NCI-H345 (cell line): ENCODE results near the gene TNP1.

Experiments used
- DNase-seq: peaks from one replicate; lab custom pipeline; 2025; lab: John Stamatoyannopoulos, UW

The TNP1 gene

GRCh38 chr2:216873573-216873972 is 13.7 kb upstream of the TNP1 start:
- no peak for DNase-seq

DNA sequence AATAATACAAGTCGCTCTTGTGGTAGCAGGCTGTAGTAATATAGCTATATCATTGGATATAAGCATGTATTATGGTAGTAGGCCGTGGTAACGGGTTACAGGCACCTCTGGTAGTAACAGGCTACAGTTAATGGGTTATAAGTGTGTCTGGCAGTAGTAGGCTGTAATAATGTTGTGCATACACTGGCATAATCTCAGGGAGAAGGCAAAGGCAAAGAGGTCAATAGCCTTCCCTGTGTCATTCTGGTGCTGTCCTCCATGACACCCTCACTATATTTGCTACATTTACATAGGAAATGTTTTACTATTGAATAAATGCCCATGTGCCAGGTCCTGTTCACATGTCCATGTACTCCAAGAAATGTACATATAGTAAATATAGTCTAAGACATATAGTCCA is 12.8 kb upstream of the TNP1 start:
- no peak for DNase-seq

- DNase-seq = no peak
Observed at GRCh38 chr2:216872040-216872439, 12.2 kb upstream of the TNP1 start.

GRCh38 chr2:216871333-216871934 is 11.6 kb upstream of the TNP1 start:
- no peak for DNase-seq

DNA sequence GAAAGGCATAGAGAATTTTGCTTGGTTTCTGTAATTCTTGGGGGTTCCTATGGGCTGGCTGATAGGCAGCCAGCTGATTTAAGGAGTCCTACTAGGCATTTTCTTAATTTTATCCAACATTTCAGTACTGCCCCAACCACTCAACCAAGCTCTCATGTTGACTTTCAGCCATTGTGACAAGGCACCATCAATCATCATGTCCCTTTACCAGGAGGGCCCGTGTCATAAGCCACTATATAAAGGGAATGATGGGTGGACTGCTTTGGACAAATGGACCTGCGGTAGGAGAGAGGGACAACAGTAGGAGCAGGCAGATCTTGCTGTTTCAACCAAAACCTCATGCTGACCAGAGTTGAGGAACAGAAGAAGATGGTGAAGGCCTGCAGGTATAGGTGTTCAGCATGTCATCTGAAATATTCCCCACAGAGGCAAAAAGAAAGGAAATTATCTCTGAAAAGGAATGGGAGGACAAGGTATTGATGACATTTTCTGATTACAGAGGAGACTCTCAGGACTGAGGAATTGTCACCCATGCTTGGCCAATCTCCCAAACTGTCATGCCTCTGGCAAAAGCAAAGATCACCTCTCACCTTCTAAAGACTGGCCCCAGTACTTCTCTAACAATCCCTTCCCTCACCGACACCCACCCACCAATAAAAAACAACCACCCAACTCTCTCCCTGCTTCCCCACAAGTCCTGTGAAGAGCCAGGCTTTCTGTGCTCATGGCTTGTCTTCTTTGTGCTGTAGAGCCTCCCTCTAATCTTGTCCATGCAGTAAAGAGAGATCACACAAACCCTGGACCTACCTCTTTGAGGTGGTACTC is 10.9 kb upstream of the TNP1 start:
- no peak for DNase-seq

GRCh38 chr2:216866515-216867095 is 6.7 kb upstream of the TNP1 start:
- DNase-seq = no peak

- no peak for DNase-seq
Observed at GRCh38 chr2:216865658-216866057, 5.8 kb upstream of the TNP1 start.

GRCh38 chr2:216863946-216864345 is 4.1 kb upstream of the TNP1 start:
- DNase-seq = no peak

DNA sequence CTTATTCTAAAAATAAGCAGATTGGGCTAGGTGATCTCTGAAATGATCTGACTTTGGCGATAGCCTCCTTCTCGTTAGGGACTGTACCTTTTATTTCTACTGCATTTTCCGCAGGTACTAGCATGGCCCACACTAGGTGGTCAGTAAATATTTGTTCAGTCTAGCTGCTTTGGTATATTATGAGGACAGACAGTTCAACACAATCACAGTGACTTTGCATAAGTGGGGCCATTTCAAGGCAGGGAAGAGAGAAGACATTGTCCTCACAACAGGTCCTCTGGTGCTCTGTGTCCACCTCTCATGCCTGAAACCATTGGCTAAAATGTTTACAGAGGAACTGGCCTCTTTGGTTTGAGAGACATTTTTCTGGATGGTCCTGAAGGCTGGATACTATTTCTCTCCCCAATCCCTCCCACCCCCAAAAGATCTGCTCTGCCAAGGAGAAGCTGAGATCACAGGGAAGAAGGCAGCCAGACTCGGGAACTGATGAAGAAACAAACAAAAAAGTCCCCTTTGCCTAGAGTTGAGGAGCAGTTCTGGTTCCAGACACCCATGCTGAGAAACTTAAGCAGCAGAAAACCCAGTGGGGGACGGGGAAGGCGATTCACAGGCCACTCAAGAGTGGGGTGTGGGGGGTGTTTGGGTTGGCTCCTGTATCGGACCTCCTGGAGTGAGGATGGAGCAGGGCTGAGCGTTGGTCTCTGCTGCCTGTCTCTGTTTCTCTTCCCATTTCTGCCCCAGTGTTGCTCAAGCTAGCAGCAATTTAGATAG is 2.9 kb upstream of the TNP1 start:
- peak; percentile 12 for DNase-seq

- DNase-seq = peak; percentile 46
Observed at GRCh38 chr2:216860426-216861137, 718 bp upstream of the TNP1 start.

GRCh38 chr2:216858312-216858711 is 1.6 kb downstream of the TNP1 start:
- no peak for DNase-seq

GRCh38 chr2:216857131-216857550 is 2.7 kb downstream of the TNP1 start:
- DNase-seq = no peak

DNA sequence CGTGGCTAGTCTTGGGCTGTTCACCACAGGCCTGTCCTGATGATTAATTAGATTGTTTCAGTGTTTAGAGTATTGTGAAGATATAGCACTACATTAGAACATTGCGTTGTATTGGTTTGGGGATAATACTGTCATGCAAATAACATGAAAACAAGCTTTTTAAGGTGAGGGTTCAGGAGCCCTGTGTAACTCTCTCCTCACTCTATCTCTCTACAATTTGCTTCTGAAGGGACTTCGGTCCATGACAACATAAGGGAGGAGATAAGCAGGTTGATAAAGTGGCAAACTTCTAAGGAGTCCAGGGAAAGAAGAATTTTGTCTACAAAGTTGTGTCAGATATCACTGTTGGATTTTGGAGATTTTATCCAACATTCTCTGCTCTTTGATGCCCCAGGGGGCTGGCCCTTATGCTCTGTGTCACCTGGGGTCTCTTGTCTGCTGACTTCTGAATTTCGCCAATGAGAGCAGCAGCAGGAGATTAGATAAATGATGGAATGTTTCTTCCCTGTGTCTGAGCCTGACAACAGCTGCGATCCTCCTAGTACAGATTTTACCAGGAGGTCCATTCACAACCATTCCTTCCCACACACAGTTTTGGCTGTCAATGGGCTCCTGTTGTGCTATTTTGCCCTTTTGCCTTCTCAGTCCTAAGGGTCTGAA is 3.3 kb downstream of the TNP1 start:
- no peak for DNase-seq

DNA sequence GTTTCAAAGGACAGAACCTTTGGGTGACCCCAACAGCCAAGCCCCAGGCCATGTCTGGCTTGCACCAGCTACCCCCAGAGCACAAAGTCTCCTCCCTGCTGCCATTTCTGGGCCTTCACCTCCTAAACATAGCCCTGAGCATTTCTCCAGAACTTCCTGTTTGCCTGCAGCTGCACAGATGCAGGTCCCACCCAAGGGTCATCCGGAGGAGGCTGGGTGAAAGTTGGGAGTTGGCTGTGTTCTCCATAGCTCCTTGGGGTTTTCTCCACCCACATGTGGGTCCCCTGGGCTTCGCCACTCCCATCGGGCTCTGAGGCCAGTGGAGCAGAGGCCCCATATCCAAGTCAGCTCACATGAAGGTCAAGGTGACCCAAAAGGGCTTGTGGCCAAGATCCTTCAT is 4.3 kb downstream of the TNP1 start:
- no peak for DNase-seq

DNA sequence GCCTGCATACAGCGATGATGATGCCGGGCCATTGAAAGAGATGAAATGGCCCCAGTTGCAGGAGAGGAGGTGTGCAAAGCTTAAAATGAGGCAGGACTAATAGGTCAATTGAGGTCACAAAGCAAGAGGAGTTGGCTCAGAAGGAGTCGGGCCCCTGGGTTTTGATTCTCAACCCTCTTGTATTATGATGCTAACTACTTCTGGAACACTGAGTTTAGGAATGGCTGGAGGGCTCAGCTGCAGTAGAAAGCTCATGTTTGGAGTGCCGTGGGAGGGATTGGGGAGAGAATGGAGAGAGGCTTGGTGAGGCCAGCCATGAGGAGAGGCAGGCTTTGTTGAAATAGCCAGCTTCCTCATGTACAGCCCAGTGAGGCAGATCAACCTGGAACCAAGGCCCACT is 4.8 kb downstream of the TNP1 start:
- no peak for DNase-seq

DNA sequence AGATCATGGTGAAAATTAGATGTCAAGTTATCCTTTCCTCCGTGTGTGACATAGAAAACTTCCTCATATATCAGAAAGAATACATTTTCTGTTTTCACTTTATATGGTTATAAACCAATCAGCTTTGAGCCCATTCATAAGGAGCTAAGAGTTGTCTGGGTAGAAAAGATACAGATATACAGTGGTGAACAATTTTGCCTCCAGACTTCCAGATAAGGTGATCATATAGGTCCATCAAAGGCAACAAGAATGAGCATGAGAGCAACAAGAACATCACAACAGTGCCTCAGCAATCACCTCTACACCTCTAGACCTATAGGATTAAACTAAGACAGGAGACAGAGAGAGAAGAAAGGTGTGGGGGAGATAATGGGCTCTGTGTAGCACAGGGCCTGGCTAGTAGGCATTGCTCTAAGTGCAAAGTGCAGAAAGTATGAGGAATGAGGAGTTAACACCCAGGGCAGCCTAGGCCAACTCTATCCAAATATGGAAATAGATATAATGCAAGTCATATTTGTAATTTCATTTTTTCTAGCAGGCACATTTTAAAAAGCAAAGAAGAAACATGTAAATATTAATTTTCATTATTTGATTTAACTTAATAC is 8.3 kb downstream of the TNP1 start:
- no peak for DNase-seq

DNA sequence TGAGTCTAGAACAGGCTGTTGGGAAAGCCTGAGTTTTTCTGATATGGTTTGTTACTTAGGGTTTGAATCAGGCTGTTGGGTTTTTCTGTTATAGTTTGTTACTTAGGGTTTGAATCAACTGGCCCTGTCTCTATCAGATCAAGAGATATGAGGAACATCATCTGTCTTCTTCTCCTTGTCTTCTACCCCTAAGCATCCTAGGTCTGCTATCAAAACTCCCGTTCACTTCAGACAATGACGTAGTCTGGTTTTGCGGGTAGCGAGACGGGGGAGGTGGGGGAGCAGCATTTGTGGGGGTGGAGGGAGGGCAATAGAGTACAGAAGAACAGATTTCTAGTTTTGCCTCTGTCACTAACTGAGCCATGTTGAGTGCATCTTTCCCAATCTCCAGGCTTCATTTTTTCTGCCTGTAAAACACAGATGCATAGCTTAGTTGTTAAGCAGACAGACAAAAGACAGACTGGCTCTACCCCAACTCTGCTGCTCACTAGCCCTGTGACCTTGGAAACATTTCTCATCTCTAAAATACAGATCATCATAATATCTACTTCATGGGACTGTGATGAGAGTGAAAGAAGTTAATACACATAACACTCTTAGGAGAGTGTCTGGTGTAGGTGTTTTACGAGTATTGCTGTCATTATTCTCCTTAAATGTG is 9.1 kb downstream of the TNP1 start:
- no peak for DNase-seq

- DNase-seq = peak; percentile 84
Observed at GRCh38 chr2:216849987-216850386, 9.9 kb downstream of the TNP1 start.

GRCh38 chr2:216845426-216845825 is 14.4 kb downstream of the TNP1 start:
- no peak for DNase-seq

GRCh38 chr2:216842636-216843035 is 17.2 kb downstream of the TNP1 start:
- DNase-seq = no peak
